ENCODE measurements around the gene RSPH10B2.
"Not testable (repeated sequence)": the region's sequence is repeated elsewhere in the genome, so short reads cannot be mapped to it uniquely, and the experiment has no call there.

RSPH10B2 gene

GRCh38 chr7:6843092-6843491, 89.2 kb downstream of the RSPH10B2 start:
- not testable (repeated sequence) for DNase-seq (ENCODE audit: low read depth)

- DNase-seq (ENCODE audit: low read depth), result not testable (repeated sequence)
These were observed 89.8 kb downstream of the RSPH10B2 start for GRCh38 chr7:6843654-6844053.

- DNase-seq (ENCODE audit: low read depth), result not testable (repeated sequence)
These were observed 92.1 kb downstream of the RSPH10B2 start for GRCh38 chr7:6845971-6846449.

GRCh38 chr7:6847751-6848150, 93.8 kb downstream of the RSPH10B2 start:
- not testable (repeated sequence) for DNase-seq (ENCODE audit: low read depth)

All from GM04504 (cell line).